HL-60 (cell line): ENCODE data around the gene DLG4.

Experiments used
- POLR2AphosphoS5 ChIP-seq: IDR thresholded peaks from 2 replicates; pipeline ENCODE4 v1.6.1; 2012; ENCODE audit warnings: low read depth
- TF ChIP-seq, protein P1 (sequence below): IDR thresholded peaks from one replicate; pipeline ENCODE4 v1.5.1; 2011; ENCODE audit warnings: low read length, control low read depth, inconsistent platforms; ENCODE audit not compliant: insufficient read depth
- TF ChIP-seq, protein P2 (sequence below): IDR thresholded peaks from 2 replicates; pipeline ENCODE4 v1.6.1; 2012; ENCODE audit warnings: low read depth; ENCODE audit not compliant: insufficient replicate concordance

DNA sequence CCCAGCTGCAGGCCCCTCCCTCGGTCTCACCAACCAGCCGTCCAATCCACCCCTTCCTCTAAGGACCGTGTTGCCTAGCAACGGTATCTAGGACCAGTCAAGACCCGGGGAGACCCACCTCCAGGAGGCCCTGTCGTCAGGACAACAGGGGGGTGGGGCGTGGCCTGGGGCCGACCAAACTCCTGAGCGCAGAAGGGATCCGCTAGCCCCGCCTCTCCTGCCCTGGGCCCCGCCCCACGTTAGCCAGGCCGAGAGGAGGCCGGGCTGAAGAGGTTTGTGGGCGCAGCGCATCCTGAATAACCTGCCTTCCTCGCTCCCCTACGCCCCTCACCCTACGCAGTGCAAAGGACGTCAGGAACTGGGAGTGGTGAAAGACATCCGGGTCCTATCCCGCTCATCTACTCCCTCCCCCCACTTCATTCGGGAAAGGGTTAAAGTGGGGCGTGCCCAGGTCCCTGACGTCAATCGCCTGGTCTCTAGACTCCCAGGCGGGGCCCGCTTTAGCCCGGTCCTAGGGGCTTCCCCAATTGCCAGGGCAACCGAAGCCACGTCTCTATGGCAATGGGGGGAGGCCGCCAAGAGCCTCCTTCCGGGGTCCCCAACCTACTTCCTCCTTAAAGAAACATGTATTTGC lies 14.7 kb downstream of the DLG4 start:
- TF ChIP-seq, protein P1, sequence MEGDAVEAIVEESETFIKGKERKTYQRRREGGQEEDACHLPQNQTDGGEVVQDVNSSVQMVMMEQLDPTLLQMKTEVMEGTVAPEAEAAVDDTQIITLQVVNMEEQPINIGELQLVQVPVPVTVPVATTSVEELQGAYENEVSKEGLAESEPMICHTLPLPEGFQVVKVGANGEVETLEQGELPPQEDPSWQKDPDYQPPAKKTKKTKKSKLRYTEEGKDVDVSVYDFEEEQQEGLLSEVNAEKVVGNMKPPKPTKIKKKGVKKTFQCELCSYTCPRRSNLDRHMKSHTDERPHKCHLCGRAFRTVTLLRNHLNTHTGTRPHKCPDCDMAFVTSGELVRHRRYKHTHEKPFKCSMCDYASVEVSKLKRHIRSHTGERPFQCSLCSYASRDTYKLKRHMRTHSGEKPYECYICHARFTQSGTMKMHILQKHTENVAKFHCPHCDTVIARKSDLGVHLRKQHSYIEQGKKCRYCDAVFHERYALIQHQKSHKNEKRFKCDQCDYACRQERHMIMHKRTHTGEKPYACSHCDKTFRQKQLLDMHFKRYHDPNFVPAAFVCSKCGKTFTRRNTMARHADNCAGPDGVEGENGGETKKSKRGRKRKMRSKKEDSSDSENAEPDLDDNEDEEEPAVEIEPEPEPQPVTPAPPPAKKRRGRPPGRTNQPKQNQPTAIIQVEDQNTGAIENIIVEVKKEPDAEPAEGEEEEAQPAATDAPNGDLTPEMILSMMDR = no peak
- no peak for TF ChIP-seq POLR2AphosphoS5
- TF ChIP-seq, protein P2, sequence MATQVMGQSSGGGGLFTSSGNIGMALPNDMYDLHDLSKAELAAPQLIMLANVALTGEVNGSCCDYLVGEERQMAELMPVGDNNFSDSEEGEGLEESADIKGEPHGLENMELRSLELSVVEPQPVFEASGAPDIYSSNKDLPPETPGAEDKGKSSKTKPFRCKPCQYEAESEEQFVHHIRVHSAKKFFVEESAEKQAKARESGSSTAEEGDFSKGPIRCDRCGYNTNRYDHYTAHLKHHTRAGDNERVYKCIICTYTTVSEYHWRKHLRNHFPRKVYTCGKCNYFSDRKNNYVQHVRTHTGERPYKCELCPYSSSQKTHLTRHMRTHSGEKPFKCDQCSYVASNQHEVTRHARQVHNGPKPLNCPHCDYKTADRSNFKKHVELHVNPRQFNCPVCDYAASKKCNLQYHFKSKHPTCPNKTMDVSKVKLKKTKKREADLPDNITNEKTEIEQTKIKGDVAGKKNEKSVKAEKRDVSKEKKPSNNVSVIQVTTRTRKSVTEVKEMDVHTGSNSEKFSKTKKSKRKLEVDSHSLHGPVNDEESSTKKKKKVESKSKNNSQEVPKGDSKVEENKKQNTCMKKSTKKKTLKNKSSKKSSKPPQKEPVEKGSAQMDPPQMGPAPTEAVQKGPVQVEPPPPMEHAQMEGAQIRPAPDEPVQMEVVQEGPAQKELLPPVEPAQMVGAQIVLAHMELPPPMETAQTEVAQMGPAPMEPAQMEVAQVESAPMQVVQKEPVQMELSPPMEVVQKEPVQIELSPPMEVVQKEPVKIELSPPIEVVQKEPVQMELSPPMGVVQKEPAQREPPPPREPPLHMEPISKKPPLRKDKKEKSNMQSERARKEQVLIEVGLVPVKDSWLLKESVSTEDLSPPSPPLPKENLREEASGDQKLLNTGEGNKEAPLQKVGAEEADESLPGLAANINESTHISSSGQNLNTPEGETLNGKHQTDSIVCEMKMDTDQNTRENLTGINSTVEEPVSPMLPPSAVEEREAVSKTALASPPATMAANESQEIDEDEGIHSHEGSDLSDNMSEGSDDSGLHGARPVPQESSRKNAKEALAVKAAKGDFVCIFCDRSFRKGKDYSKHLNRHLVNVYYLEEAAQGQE = no peak
